ENCODE measurements around the gene XYLT1. TPM values are rescaled to one million over a fixed set of nuclear protein-coding genes. Genes with fewer than 3 reads are reported as not detected.

The XYLT1 gene
- total and polyA plus RNA-seq, 9 of the 15 experiments (the other 6 are each of a cell fraction or from before 2014, with no cell fraction given): 0.03 to 0.09 (median 0.08) TPM; not detected in 6

GRCh38 chr16:17511340-17511739 lies 40.6 kb upstream of the XYLT1 start:
- ATAC-seq (no peak), FAIRE-seq (no peak), DNase-seq (ENCODE audit: extremely low read depth in 1 of 4, low spot score in 3 of 4) (no peak)
- TF ChIP-seq CREB1 (IDR thresholded peaks at IDR 0.05): no peak
- TF ChIP-seq CREB1 (CRISPR knock-in tag; IDR thresholded peaks at IDR 0.05): no peak
- no peak for TF ChIP-seq RAD51 (IDR thresholded peaks at IDR 0.05; ENCODE audit: borderline replicate concordance, low read depth)
- no peak for TF ChIP-seq HDAC2 (IDR thresholded peaks at IDR 0.05)
- no peak for TF ChIP-seq SRSF3 (IDR thresholded peaks at IDR 0.05; ENCODE audit: insufficient read depth, low read length)
- no peak for TF ChIP-seq XRCC4 (IDR thresholded peaks at IDR 0.05; ENCODE audit: extremely low read depth, insufficient read depth, insufficient read length)
- TF ChIP-seq SREBF1 (IDR thresholded peaks at IDR 0.05; ENCODE audit: borderline replicate concordance, low read depth, low read length): no peak
- no peak for TF ChIP-seq CTCFL (IDR thresholded peaks at IDR 0.05; ENCODE audit: borderline replicate concordance, insufficient read depth, low read depth, low read length, poor library complexity, severe bottlenecking)
- TF ChIP-seq CREB3L1 (IDR thresholded peaks at IDR 0.05; ENCODE audit: borderline replicate concordance, low read depth): no peak
- TF ChIP-seq MAZ (CRISPR knock-in tag; conservative IDR thresholded peaks at IDR 0.05 in 1 of 2, IDR thresholded peaks at IDR 0.05 in 1 of 2): no peak
- H3K79me2 ChIP-seq (ENCODE audit: control insufficient read depth, insufficient read depth, low read length): no peaks in the 10 kb centered on the region
- ChIA-PET POLR2A (no interaction called here), CTCF (ENCODE audit: low intra/inter-chr PET ratio) (no interaction called here)
- no peak overlapping the region for H3K9ac ChIP-seq (ENCODE audit: insufficient read depth in 1 of 2, low read depth in 2 of 2, low read length in 2 of 2)
- H3K4me2 ChIP-seq (ENCODE audit: insufficient read depth, low read length): no peak overlapping the region
- BruUV-seq (replicated peaks): no TSS peak
- no peaks in the 10 kb centered on the region for H3K4me1 ChIP-seq (replicated peaks in 1 of 2; ENCODE audit: control insufficient read depth in 2 of 2, insufficient read depth in 2 of 2, low read length in 2 of 2)
- no peaks in the 10 kb centered on the region for H3K9me3 ChIP-seq (replicated peaks; ENCODE audit: control insufficient read depth, insufficient read depth, low read depth, low read length)
- no peak overlapping the region for H3K27ac ChIP-seq (ENCODE audit: extremely low read depth, low read depth, low read length)
- no peaks in the 10 kb centered on the region for H3K36me3 ChIP-seq (ENCODE audit: control insufficient read depth, insufficient read depth, low read length)
- H4K20me1 ChIP-seq (replicated peaks; ENCODE audit: control insufficient read depth, insufficient read depth, low read length): no peaks in the 10 kb centered on the region; the same call in 1 of the 2 replicates
- intact Hi-C loops (cut with micrococcal nuclease): no loop called here
- H3K27me3 ChIP-seq (ENCODE audit: control insufficient read depth in 2 of 2, insufficient read depth in 2 of 2, low read length in 2 of 2): peaks cover 4 to 15% of the 10 kb centered on the region in 2 experiments; a peak in 3 of 5 replicates
- H3K4me3 ChIP-seq: no peak overlapping the region
- H3K9me1 ChIP-seq (ENCODE audit: control insufficient read depth, insufficient read depth, low read length): no peaks in the 10 kb centered on the region
- H2AFZ ChIP-seq (ENCODE audit: low read depth, low read length): no peak overlapping the region
- in situ Hi-C loops (cut with MboI): no loop called here

Measured in K562 (cell line).